Esophagus squamous epithelium (tissue), 5 donors: ENCODE measurements around the gene SH3BP2. TPM values are rescaled to one million over a fixed set of nuclear protein-coding genes. Genes with fewer than 3 reads are reported as not detected.

Experiments used
- DNase-seq: peaks from one replicate; lab custom pipeline; 2025; lab: John Stamatoyannopoulos, UW
- H3K27ac ChIP-seq, 4 donors: fragments of 200-600 bp; sonication (generic); one replicate each; pipeline ENCODE4 v1.5.1; 2016 to 2019; ENCODE audit warnings: mild to moderate bottlenecking in 1 of 4
- H3K27me3 ChIP-seq, 4 donors: fragments of 200-600 bp; sonication (generic); 1 replicate in 3 of 4; 2 replicates in 1 of 4; pipeline versions ENCODE4 v1.5.1 to v1.6.0; 2017 to 2021; ENCODE audit warnings: antibody characterized with exemption in 1 of 4
- H3K36me3 ChIP-seq, 3 donors: fragments of 200-600 bp; sonication (generic); one replicate each; pipeline ENCODE4 v1.5.1; 2016 to 2019
- H3K4me1 ChIP-seq, 3 donors: fragments of 200-600 bp; sonication (generic); one replicate each; pipeline ENCODE4 v1.5.1; 2017 to 2019
- H3K4me3 ChIP-seq, 4 donors: fragments of 200-600 bp; sonication (generic); 1 replicate in 3 of 4; 2 replicates in 1 of 4; pipeline ENCODE4 v1.5.1; 2016 to 2019; ENCODE audit warnings: mild to moderate bottlenecking in 2 of 4, moderate library complexity in 1 of 4
- H3K9me3 ChIP-seq, 3 donors: fragments of 200-600 bp; sonication (generic); one replicate each; pipeline ENCODE4 v1.5.1; 2016 to 2019
- CTCF ChIP-seq, 6 experiments: fragments of 450-650 bp in 4 of 6; fragments of 200-600 bp in 2 of 6; sonication (generic) in 2 of 6; IDR thresholded peaks; one replicate each; pipeline ENCODE4 v1.5.1; 2016 to 2019; ENCODE audit warnings: antibody characterized with exemption in 6 of 6, mild to moderate bottlenecking in 4 of 6, moderate library complexity in 4 of 6
- POLR2A ChIP-seq, 4 donors: fragments of 450-650 bp; IDR thresholded peaks; one replicate each; pipeline ENCODE4 v1.6.1; 2017; ENCODE audit warnings: antibody characterized with exemption in 4 of 4, mild to moderate bottlenecking in 4 of 4, moderate library complexity in 3 of 4
- WGBS, 2 donors: methylation state at CpG; one replicate each; pipeline ENCODE4 v1.1.5; 2018; 5-methylcytosine and 5-hydroxymethylcytosine counted together
- intact Hi-C: fragments of 100-400 bp; cut with DNase I; formaldehyde crosslinking; loops from one replicate; pipeline ENCODE4 v1.15.0; 2022
- total RNA-seq, 4 donors: library from RNA; depleted of rRNA; stranded (reverse); fragments of >200 nt; gene quantifications; one replicate each; pipeline ENCODE4 v1.1.0, GENCODE V29; 2016
- donor health status: DM: yes; HTN: yes; CAD: no.

SH3BP2 gene
- total RNA-seq, 4 donors from 2014 or later = 13.5 to 36.8 (median 34.0) TPM

- Histone ChIP-seq H3K27ac (no peak overlapping the region), H3K9me3 (no peaks in the 10 kb centered on the region), H3K4me3 (no peak overlapping the region), H3K36me3 (peaks cover 0 to 88% (median 4%) of the 10 kb centered on the region in 3 donors), H3K4me1 (peaks cover 0 to 18% (median 0%) of the 10 kb centered on the region in 3 donors), H3K27me3 (no peaks in the 10 kb centered on the region)
- DNase-seq = no peak
- TF ChIP-seq POLR2A (IDR thresholded peaks at IDR 0.05) = no peak
- TF ChIP-seq CTCF (IDR thresholded peaks at IDR 0.05) = no peak
- 88 to 89% methylated on average over 3 of the region's 3 CpGs for WGBS, 2 donors
- intact Hi-C loops = no loop called here
Observed at GRCh38 chr4:2888886-2889285, 96.0 kb downstream of the SH3BP2 start.

Other genes with a start within 250 kb of the SH3BP2 start
- gene TNIP2, start 36.7 kb upstream of the SH3BP2 start, total RNA-seq = 10 to 100 TPM; 40.1 to 58.2 (median 45.5) TPM
- gene ADD1, start 50.8 kb downstream of the SH3BP2 start, total RNA-seq = 100 to 1,000 TPM in 2 of 4 donors, 10 to 100 TPM in 2; 81.7 to 144 (median 103) TPM
- 10 to 100 TPM; 22.6 to 31.3 (median 24.7) TPM for gene NOP14, start 170.3 kb downstream of the SH3BP2 start, total RNA-seq
- gene GRK4, start 170.5 kb downstream of the SH3BP2 start, total RNA-seq = 1 to 10 TPM; 2.9 to 5.5 (median 3.7) TPM